Measurements from ENCODE around the gene CSHL1.

- TF ChIP-seq POLR2A (IDR thresholded peaks at IDR 0.05; ENCODE audit: low read length) (no peak), GATA1 (IDR thresholded peaks at IDR 0.05; ENCODE audit: low read depth, low read length) (no peak)
Observed at GRCh38 chr17:63956296-63956920, 45.4 kb upstream of the CSHL1 start.

All from erythroblast (primary cell).